OCI-LY7 (cell line): Measurements from ENCODE around the gene TBC1D8. TPM values are rescaled to one million over a fixed set of nuclear protein-coding genes. Genes with fewer than 3 reads are reported as not detected.

ENCODE experiments used
- BruUV-seq: library from RNA; stranded (reverse); fragments of 400-500 nt; replicated peaks from 2 replicates; lab custom pipeline; 2021; lab: Mats Ljungman, UMichigan
- CTCF ChIA-PET: fragments of 300-600 bp; sonication (Branson Sonifier 250); formaldehyde crosslinking; loops from one replicate; lab custom pipeline; 2022; ENCODE audit warnings: antibody characterized with exemption; ENCODE audit not compliant: unreplicated experiment; lab: Charles Lee
- POLR2A ChIA-PET: fragments of 300-600 bp; sonication (Branson Sonifier 250); formaldehyde crosslinking; loops from one replicate; lab custom pipeline; 2022; ENCODE audit warnings: antibody characterized with exemption; lab: Charles Lee
- DNase-seq: peaks from one replicate; pipeline ENCODE4 v3.0.0-alpha.2; 2015; ENCODE audit warnings: low spot score
- H2AFZ ChIP-seq: fragments of 200-600 bp; sonication (generic), shearing (Covaris generic); 2 replicates; pipeline ENCODE4 v1.6.1; 2014; ENCODE audit warnings: mild to moderate bottlenecking, antibody characterized with exemption, low read length, moderate library complexity
- H3K27ac ChIP-seq: fragments of 200-600 bp; sonication (generic); 2 replicates; pipeline ENCODE4 v1.5.1; 2014; ENCODE audit warnings: mixed run types, low read depth, mild to moderate bottlenecking, moderate library complexity, low read length, inconsistent platforms; ENCODE audit not compliant: poor library complexity, severe bottlenecking
- H3K36me3 ChIP-seq: fragments of 200-600 bp; sonication (generic); 2 replicates; pipeline ENCODE4 v1.6.1; 2014; ENCODE audit warnings: mild to moderate bottlenecking, antibody characterized with exemption, low read length, moderate library complexity, mixed read lengths; ENCODE audit not compliant: insufficient read depth
- H3K4me1 ChIP-seq: fragments of 200-600 bp; sonication (generic); 2 replicates; pipeline ENCODE4 v1.5.1; 2014; ENCODE audit warnings: mild to moderate bottlenecking, low read length; ENCODE audit not compliant: insufficient read depth, poor library complexity, severe bottlenecking
- H3K4me2 ChIP-seq: fragments of 200-600 bp; sonication (generic); 2 replicates; pipeline ENCODE4 v1.6.1; 2014; ENCODE audit warnings: mild to moderate bottlenecking, low read length
- H3K4me3 ChIP-seq: fragments of 200-600 bp; sonication (generic); 2 replicates; pipeline ENCODE4 v1.5.1; 2014; ENCODE audit warnings: mild to moderate bottlenecking, low read depth, low read length; ENCODE audit not compliant: poor library complexity, severe bottlenecking
- H3K79me2 ChIP-seq: fragments of 200-600 bp; sonication (generic); 2 replicates; pipeline ENCODE4 v1.6.1; 2016; ENCODE audit warnings: low read depth, mild to moderate bottlenecking, low read length, moderate library complexity, mixed read lengths; ENCODE audit not compliant: insufficient read depth
- H3K9me2 ChIP-seq: fragments of 200-600 bp; sonication (generic); 2 replicates; pipeline ENCODE4 v1.6.1; 2016; ENCODE audit warnings: mild to moderate bottlenecking, low read length, mixed read lengths; ENCODE audit not compliant: insufficient read depth
- H3K9me3 ChIP-seq: fragments of 200-600 bp; sonication (generic); 2 replicates; pipeline ENCODE4 v1.6.1; 2014; ENCODE audit warnings: mild to moderate bottlenecking, mixed run types, low read length, mixed read lengths
- H4K20me1 ChIP-seq: fragments of 200-600 bp; sonication (generic); 2 replicates; pipeline ENCODE4 v1.6.1; 2014; ENCODE audit warnings: mild to moderate bottlenecking, antibody characterized with exemption, low read length, moderate library complexity, mixed read lengths; ENCODE audit not compliant: insufficient read depth
- EZH2phosphoT487 ChIP-seq: fragments of 200-600 bp; sonication (generic); IDR thresholded peaks from 2 replicates; pipeline ENCODE4 v1.6.1; 2018; ENCODE audit warnings: low read depth, borderline replicate concordance, mild to moderate bottlenecking, mixed run types, antibody characterized with exemption, low read length, moderate library complexity, mixed read lengths
- intact Hi-C: fragments of 100-400 bp; cut with micrococcal nuclease; formaldehyde crosslinking; loops from one replicate; pipeline ENCODE4 v1.10.0; 2022; ENCODE audit not compliant: unreplicated experiment
- total RNA-seq, 2 experiments: library from RNA; depleted of rRNA in 1 of 2; stranded (reverse); fragments of >200 nt in 1 of 2; shearing (Covaris generic) in 1 of 2; gene quantifications; 2 replicates each; pipeline ENCODE4 v1.2.3, GENCODE V29; 2014 to 2022
- TF ChIP-seq, protein P1 (sequence below): fragments of 200-600 bp; sonication (generic); conservative IDR thresholded peaks from 2 replicates; pipeline ENCODE4 v1.5.1; 2014; ENCODE audit warnings: mild to moderate bottlenecking, antibody characterized with exemption, low read length, moderate library complexity, mixed read lengths

TBC1D8 gene
- total RNA-seq, 2 experiments from 2014 or later, result 0.22 to 0.49 TPM

DNA sequence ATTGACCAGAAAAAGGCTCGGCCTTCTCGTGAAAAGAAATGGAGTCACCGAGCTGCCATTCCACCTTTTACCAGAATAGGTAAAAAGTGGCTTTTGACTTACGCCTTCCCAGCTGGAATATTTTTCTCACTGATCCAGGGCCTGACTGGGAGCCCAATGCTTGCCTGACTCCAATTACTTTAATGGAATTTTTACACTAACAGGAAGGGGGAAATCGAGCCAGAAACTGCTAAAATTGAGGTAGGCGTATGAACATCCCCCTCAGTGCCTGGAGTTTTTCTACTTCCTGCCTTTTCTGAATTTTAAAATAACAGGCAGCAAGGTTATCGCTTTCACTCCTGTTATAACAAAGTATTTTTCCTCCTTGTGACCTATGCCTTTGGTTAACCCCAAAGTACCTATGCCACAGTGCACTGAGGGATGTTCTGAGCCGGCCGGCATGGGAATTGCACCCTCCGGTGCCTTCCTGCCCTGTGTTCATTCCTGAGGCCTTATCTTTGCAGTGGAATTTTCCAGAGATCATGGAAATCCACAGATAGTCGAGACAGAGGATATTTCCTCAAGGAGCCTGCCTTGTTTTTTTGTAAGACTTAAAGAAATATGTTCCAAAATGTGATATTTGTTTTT lies 167.4 kb downstream of the TBC1D8 start:
- TF ChIP-seq, protein P1, sequence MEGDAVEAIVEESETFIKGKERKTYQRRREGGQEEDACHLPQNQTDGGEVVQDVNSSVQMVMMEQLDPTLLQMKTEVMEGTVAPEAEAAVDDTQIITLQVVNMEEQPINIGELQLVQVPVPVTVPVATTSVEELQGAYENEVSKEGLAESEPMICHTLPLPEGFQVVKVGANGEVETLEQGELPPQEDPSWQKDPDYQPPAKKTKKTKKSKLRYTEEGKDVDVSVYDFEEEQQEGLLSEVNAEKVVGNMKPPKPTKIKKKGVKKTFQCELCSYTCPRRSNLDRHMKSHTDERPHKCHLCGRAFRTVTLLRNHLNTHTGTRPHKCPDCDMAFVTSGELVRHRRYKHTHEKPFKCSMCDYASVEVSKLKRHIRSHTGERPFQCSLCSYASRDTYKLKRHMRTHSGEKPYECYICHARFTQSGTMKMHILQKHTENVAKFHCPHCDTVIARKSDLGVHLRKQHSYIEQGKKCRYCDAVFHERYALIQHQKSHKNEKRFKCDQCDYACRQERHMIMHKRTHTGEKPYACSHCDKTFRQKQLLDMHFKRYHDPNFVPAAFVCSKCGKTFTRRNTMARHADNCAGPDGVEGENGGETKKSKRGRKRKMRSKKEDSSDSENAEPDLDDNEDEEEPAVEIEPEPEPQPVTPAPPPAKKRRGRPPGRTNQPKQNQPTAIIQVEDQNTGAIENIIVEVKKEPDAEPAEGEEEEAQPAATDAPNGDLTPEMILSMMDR, result no peak
- Histone ChIP-seq H3K4me1 (no peaks in the 10 kb centered on the region), H3K27ac (no peak overlapping the region), H2AFZ (no peak overlapping the region), H3K4me2 (no peak overlapping the region), H3K9me3 (no peaks in the 10 kb centered on the region), H4K20me1 (no peaks in the 10 kb centered on the region), H3K79me2 (no peaks in the 10 kb centered on the region), H3K4me3 (no peak overlapping the region), H3K9me2 (no peaks in the 10 kb centered on the region), H3K36me3 (no peaks in the 10 kb centered on the region)
- no TSS peak for BruUV-seq
- ChIA-PET CTCF (no interaction called here), POLR2A (no interaction called here)
- intact Hi-C loops, result loop anchor here (2.0 kb wide), 2 partner anchors 253 to 721 kb away; no protein-coding TSS in a partner anchor
- no peak for DNase-seq

DNA sequence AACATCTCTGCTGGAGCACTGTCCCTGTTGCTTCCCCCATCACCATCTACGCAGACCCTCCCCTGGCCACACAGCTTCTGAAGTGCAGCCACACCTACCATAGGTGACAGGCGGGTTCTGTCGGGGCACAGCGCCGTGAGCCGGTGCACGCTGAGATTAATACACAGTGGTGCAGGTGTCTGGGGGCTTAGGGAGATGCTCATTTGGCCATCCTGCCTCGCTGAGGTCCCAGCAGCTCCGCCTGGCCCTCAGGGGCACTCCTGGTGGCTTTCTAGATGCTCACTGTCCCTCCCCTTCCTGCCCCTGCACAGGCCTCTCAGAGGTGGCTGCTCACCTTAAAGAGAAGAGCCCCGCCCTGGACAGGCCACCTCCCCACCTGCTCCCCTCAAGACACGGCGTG lies 168.0 kb downstream of the TBC1D8 start:
- Histone ChIP-seq H3K4me2 (no peak overlapping the region), H3K4me3 (no peak overlapping the region), H3K9me2 (no peaks in the 10 kb centered on the region), H2AFZ (no peak overlapping the region), H3K79me2 (no peaks in the 10 kb centered on the region), H4K20me1 (no peaks in the 10 kb centered on the region), H3K36me3 (no peaks in the 10 kb centered on the region), H3K27ac (no peak overlapping the region), H3K9me3 (no peaks in the 10 kb centered on the region), H3K4me1 (no peaks in the 10 kb centered on the region)
- no TSS peak for BruUV-seq
- CTCF ChIA-PET, result no interaction called here
- intact Hi-C loops, result no loop called here
- POLR2A ChIA-PET, result no interaction called here
- no peak for DNase-seq
- TF ChIP-seq, protein P1, result no peak
- no peak for TF ChIP-seq EZH2phosphoT487

DNA sequence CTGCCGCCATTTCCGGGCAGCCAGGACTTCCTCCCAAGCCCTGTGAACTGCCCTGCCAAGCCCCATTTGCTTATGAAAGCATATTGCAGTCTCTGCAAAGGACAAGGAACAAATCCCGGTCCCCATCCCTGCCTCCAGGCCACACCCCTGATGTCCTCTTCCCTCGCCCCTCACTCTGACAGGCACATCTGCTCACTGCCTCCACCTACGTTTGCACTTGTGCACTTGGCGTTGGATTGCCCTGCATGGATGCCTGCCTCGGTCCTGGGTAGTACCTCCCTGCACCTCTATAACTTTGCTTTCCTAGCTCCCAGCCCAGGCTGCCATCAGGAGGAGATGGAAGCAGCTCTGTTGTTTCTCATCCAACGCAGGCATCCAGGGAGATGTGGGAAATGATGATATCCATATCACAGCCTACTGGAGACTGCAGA lies 168.7 kb downstream of the TBC1D8 start:
- CTCF ChIA-PET, result no interaction called here
- Histone ChIP-seq H3K4me1 (peaks cover under 1% of the 10 kb centered on the region), H4K20me1 (no peaks in the 10 kb centered on the region), H3K36me3 (no peaks in the 10 kb centered on the region), H3K27ac (no peak overlapping the region), H2AFZ (no peak overlapping the region), H3K79me2 (no peaks in the 10 kb centered on the region), H3K9me3 (no peaks in the 10 kb centered on the region), H3K4me2 (no peak overlapping the region), H3K4me3 (no peak overlapping the region), H3K9me2 (no peaks in the 10 kb centered on the region)
- DNase-seq, result no peak
- POLR2A ChIA-PET, result interaction anchor here (0.6 kb wide), 1 partner anchor 813 kb away, joined by 3 read pairs; no protein-coding TSS in a partner anchor
- TF ChIP-seq, protein P1, result no peak
- TF ChIP-seq EZH2phosphoT487, result no peak
- intact Hi-C loops, result no loop called here
- no TSS peak for BruUV-seq
